Activated naive CD4-positive, alpha-beta T cell treated with anti-CD3 and anti-CD28 coated beads for 36 hours (primary cell): Measurements from ENCODE around the gene FEM1B. TPM values are rescaled to one million over a fixed set of nuclear protein-coding genes. Genes with fewer than 3 reads are reported as not detected.

Experiments
- CTCF ChIA-PET: fragments of 350-600 bp; sonication (Branson Sonifier 250); formaldehyde crosslinking; loops from one replicate; lab custom pipeline; 2021; ENCODE audit warnings: antibody characterized with exemption; lab: Charles Lee
- DNase-seq: peaks from one replicate; pipeline ENCODE4 v3.0.0-alpha.2; 2020
- H3K27ac Mint-ChIP-seq: one replicate; pipeline ENCODE4 v1.8.0; 2021; ENCODE audit warnings: mild to moderate bottlenecking, mixed read lengths
- H3K27me3 Mint-ChIP-seq: one replicate; pipeline ENCODE4 v1.8.0; 2021; ENCODE audit warnings: low read depth, mixed read lengths
- H3K36me3 Mint-ChIP-seq: one replicate; pipeline ENCODE4 v1.8.0; 2021; ENCODE audit warnings: low read depth, mixed read lengths
- H3K4me1 Mint-ChIP-seq: one replicate; pipeline ENCODE4 v1.8.0; 2021; ENCODE audit warnings: low read depth, mixed read lengths
- H3K4me3 Mint-ChIP-seq: one replicate; pipeline ENCODE4 v1.8.0; 2021; ENCODE audit warnings: mild to moderate bottlenecking, moderate library complexity, mixed read lengths
- H3K9me3 Mint-ChIP-seq: one replicate; pipeline ENCODE4 v1.8.0; 2021; ENCODE audit warnings: mixed read lengths
- intact Hi-C: fragments of 100-400 bp; cut with micrococcal nuclease; formaldehyde crosslinking; loops from one replicate; pipeline ENCODE4 v1.15.1; 2023
- total RNA-seq, 2 experiments: library from RNA; stranded (reverse); gene quantifications; one replicate each; pipeline ENCODE4 v1.2.3, GENCODE V29; 2021

FEM1B gene
- total RNA-seq, 2 experiments from 2014 or later = 30.3 to 34.2 TPM

DNA sequence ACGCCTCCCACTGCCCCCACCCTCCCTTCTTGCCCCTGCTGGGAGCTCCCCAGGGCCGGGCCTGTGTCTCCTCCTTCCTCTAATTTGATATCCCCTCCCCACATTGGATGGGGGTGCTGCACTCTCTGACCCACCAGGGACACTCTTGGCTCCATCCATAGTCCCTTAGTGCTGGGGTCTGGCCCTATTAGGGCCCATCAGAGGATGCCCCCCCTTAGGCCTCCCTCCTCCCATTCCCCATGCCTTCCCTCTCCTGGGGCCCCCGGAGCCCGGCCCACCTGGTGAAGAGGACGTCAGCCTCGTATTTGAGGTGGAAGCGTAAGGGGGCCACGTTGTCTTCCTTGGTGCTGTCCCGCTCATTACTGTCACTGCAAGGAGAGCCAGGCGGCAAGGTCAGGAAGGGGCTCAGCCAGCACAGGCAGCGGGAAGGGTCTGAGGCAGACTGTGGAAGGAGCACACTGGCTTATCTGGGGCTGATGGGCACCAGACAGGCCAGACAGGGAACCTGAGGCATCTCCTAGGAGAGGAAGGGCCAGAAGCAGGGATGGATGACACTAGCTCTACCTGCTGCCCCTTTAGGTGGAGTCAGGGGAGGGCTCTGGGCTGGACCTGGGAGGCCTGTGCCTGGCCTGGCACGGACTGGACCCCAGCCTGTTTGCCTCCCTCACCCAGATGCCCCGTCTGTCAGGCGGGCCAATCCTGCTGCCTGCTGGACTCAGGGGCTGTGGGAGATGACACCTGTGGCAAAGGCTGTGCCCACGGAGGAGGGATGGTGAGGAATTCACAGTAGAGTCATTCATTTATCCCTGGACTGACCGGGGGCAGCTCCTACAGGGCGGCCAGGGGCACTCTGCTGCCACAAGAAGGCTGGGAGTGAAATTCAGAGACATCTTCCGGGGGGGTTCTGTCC, 36.2 kb downstream of the FEM1B start:
- intact Hi-C loops = no loop called here
- Mint-ChIP-seq H3K27me3 (no peaks in the 10 kb centered on the region), H3K9me3 (no peaks in the 10 kb centered on the region), H3K27ac (no peak overlapping the region), H3K36me3 (no peaks in the 10 kb centered on the region), H3K4me1 (no peaks in the 10 kb centered on the region), H3K4me3 (no peak overlapping the region)
- DNase-seq = no peak
- CTCF ChIA-PET = no interaction called here

DNA sequence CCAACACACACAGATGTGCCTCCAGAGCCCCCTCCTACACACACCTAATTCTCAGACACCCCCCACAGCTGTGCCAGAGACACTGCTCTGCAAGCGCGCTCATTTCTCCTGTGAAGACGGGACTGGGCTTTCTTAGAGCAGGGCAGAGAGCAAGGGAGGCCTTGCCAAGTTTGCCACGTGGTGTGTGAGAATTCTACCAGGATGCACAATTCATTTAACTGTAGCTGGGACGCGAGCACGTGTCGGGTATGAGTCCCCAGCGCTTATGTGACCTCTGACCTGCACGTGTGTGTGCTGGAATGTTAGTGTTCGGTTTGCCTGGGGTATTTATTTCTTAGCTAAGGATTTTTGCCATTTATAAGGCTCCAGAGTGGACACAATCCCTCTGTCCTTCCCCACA, 37.0 kb downstream of the FEM1B start:
- Mint-ChIP-seq H3K4me3 (no peak overlapping the region), H3K27ac (no peak overlapping the region), H3K4me1 (no peaks in the 10 kb centered on the region), H3K36me3 (no peaks in the 10 kb centered on the region), H3K27me3 (no peaks in the 10 kb centered on the region), H3K9me3 (no peaks in the 10 kb centered on the region)
- intact Hi-C loops = no loop called here
- CTCF ChIA-PET = no interaction called here
- no peak for DNase-seq

GRCh38 chr15:68315035-68315434, 37.5 kb downstream of the FEM1B start:
- CTCF ChIA-PET = interaction anchor here (1.4 kb wide), 1 partner anchor 9 kb away, joined by 4 read pairs; no protein-coding TSS in a partner anchor
- Mint-ChIP-seq H3K4me3 (no peak overlapping the region), H3K9me3 (no peaks in the 10 kb centered on the region), H3K27me3 (no peaks in the 10 kb centered on the region), H3K4me1 (no peaks in the 10 kb centered on the region), H3K36me3 (no peaks in the 10 kb centered on the region), H3K27ac (no peak overlapping the region)
- intact Hi-C loops = no loop called here
- no peak for DNase-seq

DNA sequence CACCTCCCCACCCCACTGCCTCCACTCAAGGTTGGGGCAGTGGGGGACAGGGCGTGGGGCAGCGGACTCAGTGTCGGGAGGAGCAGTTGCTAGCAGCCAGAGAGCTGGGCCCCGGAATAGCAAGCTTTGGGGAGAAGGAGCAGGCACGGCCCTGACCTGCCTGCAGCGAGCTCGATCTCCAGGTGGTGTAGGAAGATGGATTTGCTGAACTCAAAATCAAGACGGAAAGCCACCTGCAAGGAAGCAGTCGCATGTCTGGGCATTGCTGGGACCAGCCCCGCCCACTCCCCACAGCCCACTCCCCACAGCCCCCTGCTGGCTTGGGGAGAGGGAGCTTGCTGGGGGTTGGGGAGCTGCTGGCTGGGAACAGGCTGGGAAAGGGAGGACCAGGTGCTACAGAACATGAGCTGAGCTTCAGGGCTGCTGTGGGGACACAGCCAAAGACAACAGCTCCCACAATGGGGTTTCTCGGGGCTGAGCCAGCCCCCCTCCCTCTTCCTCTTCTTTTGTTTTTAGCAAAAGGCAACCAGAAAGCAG, 38.0 kb downstream of the FEM1B start:
- DNase-seq = no peak
- Mint-ChIP-seq H3K27ac (no peak overlapping the region), H3K36me3 (no peaks in the 10 kb centered on the region), H3K9me3 (no peaks in the 10 kb centered on the region), H3K27me3 (no peaks in the 10 kb centered on the region), H3K4me3 (no peak overlapping the region), H3K4me1 (no peaks in the 10 kb centered on the region)
- intact Hi-C loops = no loop called here
- CTCF ChIA-PET = interaction anchor here (1.0 to 1.4 kb wide), 2 partner anchors 9 to 63 kb away, joined by 3 to 4 read pairs; no protein-coding TSS in a partner anchor

DNA sequence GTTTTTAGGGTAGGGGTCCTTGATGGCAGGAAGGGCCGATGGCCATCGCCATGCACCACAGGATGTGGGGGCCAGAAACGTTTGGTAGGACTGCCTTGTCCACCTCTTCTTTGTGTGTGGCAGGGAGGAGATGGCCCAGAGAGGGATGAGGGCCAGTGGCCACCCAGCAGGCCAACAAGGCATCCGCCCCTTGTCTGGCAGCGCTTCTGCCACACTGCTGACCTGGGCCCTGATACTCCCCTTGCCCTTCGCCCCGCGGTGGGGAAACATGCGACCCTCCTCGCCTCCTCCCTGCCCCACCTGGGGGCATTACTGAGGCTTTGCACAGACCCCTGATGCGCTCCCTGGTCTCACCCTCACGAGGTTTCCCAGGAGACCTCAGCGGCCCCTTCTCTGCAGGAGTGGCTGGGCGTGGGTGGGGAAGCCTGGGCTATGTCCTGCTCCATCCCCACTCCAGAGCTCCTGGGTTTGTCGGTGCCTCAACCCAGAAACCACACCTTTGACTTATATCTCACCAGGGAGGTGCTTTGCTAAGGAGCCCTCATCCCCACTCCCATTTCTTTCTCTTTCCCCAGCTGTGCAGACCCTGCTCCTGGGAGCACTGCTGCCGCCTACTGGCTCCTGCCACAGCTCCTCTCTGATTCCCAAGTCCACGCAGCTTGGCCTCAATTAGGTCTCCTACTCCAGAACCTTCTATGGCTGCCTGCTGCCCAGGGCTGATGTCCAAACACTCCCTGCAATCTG, 38.7 kb downstream of the FEM1B start:
- CTCF ChIA-PET = interaction anchor here (0.9 to 1.4 kb wide), 3 partner anchors 10 to 63 kb away, joined by 3 to 4 read pairs (median 3); no protein-coding TSS in a partner anchor
- DNase-seq = no peak
- H3K4me3 Mint-ChIP-seq = no peak overlapping the region
- H3K27me3 Mint-ChIP-seq = no peaks in the 10 kb centered on the region
- H3K36me3 Mint-ChIP-seq = no peaks in the 10 kb centered on the region
- no peaks in the 10 kb centered on the region for H3K4me1 Mint-ChIP-seq
- no peak overlapping the region for H3K27ac Mint-ChIP-seq
- no peaks in the 10 kb centered on the region for H3K9me3 Mint-ChIP-seq
- intact Hi-C loops = no loop called here

GRCh38 chr15:68317281-68318007, 39.9 kb downstream of the FEM1B start:
- CTCF ChIA-PET = no interaction called here
- H3K36me3 Mint-ChIP-seq = no peaks in the 10 kb centered on the region
- H3K9me3 Mint-ChIP-seq = no peaks in the 10 kb centered on the region
- H3K4me3 Mint-ChIP-seq = no peak overlapping the region
- H3K4me1 Mint-ChIP-seq = no peaks in the 10 kb centered on the region
- no peak overlapping the region for H3K27ac Mint-ChIP-seq
- intact Hi-C loops = no loop called here
- no peak for DNase-seq
- H3K27me3 Mint-ChIP-seq = no peaks in the 10 kb centered on the region

- intact Hi-C loops = no loop called here
- Mint-ChIP-seq H3K4me1 (no peaks in the 10 kb centered on the region), H3K4me3 (no peak overlapping the region), H3K27me3 (no peaks in the 10 kb centered on the region), H3K36me3 (no peaks in the 10 kb centered on the region), H3K27ac (no peak overlapping the region), H3K9me3 (no peaks in the 10 kb centered on the region)
- CTCF ChIA-PET = interaction anchor here (1.6 kb wide), 1 partner anchor 12 kb away, joined by 5 read pairs; no protein-coding TSS in a partner anchor
- no peak for DNase-seq
These were observed 40.7 kb downstream of the FEM1B start for GRCh38 chr15:68318008-68318835.

DNA sequence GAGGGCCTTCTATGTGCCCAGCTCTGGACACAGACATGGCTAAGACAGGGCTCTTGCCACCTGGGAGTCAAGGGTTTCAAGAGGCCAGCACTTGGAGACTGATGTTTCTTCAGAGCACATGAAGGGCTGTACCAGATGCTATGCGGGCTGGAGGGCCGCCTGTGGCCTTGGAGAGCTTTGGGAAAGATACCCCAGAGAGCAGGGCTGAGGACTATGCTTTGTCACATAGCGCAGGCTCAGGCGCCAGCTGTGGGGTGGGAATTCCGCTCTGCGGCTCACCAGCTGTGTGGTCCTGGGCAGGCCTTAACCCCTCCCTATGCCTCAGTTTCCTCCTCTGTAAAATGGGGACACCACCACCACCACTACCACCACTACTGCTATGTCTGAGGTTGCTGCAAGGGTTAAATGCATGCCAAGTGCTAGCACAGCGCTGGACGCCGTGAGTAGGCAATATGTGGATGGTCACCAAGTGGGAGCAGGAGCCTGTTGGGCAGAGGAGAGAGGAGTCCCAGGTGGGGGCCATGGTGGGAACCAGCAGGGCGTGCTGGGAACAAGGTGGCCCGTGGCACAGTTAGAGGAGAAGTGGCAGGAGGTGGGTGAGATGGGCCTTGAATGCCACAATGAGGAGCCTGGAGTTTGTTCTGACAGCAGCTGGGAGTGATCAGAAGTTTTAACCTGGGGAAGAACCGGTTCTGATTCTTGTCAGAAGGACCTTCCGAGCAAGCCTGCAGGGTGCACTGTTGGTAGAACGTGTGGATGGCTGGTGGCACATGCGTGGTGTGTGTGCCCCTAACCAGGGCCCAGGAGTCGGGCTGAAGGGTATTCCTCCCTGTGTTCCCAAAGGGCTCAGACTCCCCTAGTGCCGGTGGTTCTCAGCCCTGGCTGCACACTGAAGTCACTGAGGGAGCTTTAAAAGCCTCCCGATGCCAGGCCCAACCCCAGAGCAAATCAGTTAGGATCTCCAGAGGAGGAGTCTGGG, 41.7 kb downstream of the FEM1B start:
- DNase-seq = no peak
- CTCF ChIA-PET = interaction anchor here (0.5 to 1.6 kb wide), 2 partner anchors 13 to 66 kb away, joined by 3 to 5 read pairs; no protein-coding TSS in a partner anchor
- H3K27ac Mint-ChIP-seq = no peak overlapping the region

GRCh38 chr15:68319997-68320396, 42.5 kb downstream of the FEM1B start:
- Mint-ChIP-seq H3K9me3 (no peaks in the 10 kb centered on the region), H3K27ac (no peak overlapping the region), H3K27me3 (no peaks in the 10 kb centered on the region), H3K4me3 (no peak overlapping the region), H3K36me3 (no peaks in the 10 kb centered on the region), H3K4me1 (no peaks in the 10 kb centered on the region)
- DNase-seq = no peak
- intact Hi-C loops = no loop called here
- CTCF ChIA-PET = interaction anchor here (0.5 to 1.6 kb wide), 2 partner anchors 14 to 67 kb away, joined by 3 to 5 read pairs; no protein-coding TSS in a partner anchor

More for the DNA sequence above, 41.7 kb downstream of the FEM1B start:
- Mint-ChIP-seq H3K4me3 (no peak overlapping the region), H3K27me3 (no peaks in the 10 kb centered on the region), H3K9me3 (no peaks in the 10 kb centered on the region), H3K36me3 (no peaks in the 10 kb centered on the region), H3K4me1 (no peaks in the 10 kb centered on the region)
- intact Hi-C loops = no loop called here

GRCh38 chr15:68321229-68321628, 43.7 kb downstream of the FEM1B start:
- no peak for DNase-seq
- Mint-ChIP-seq H3K27ac (no peak overlapping the region), H3K4me1 (peaks cover 2% of the 10 kb centered on the region), H3K36me3 (no peaks in the 10 kb centered on the region), H3K27me3 (no peaks in the 10 kb centered on the region), H3K4me3 (no peak overlapping the region), H3K9me3 (no peaks in the 10 kb centered on the region)
- intact Hi-C loops = no loop called here
- CTCF ChIA-PET = interaction anchor here (1.0 kb wide), 1 partner anchor 9 kb away, joined by 3 read pairs; no protein-coding TSS in a partner anchor
